HepG2 (cell line): ENCODE data around the gene CD7. TPM values are rescaled to one million over a fixed set of nuclear protein-coding genes. Genes with fewer than 3 reads are reported as not detected.
A peak's percentile ranks its signal among the peaks of the same experiment; 100 is the strongest.

Source experiments
- ATAC-seq: fragments of 200-7000 bp; cut with Tn5 transposase; 3 replicates; pipeline ENCODE4 v1.9.1; 2020; ENCODE audit warnings: mild to moderate bottlenecking, moderate library complexity
- BruUV-seq: library from RNA; stranded (reverse); fragments of 400-500 nt; replicated peaks from 2 replicates; lab custom pipeline; 2021; lab: Mats Ljungman, UMichigan
- CTCF ChIA-PET: fragments of 300-600 bp; formaldehyde crosslinking; extraction: SDS; loops from one replicate; lab custom pipeline; 2021; ENCODE audit warnings: low total read pairs, inconsistent platforms, low intra/inter-chr PET ratio; lab: Yijun Ruan, JAX
- POLR2A ChIA-PET: fragments of 350-600 bp; sonication (Branson Sonifier 250); formaldehyde crosslinking; loops from one replicate; lab custom pipeline; 2020; ENCODE audit warnings: antibody characterized with exemption, inconsistent platforms; lab: Yijun Ruan, JAX
- DNase-seq: peaks from one replicate; pipeline ENCODE4 v3.0.0-alpha.2; 2015; ENCODE audit warnings: low spot score
- FAIRE-seq: peaks from 3 replicates; lab custom pipeline; 2011; peaks lifted over from hg19 to GRCh38; lab: Jason Lieb, UNC
- H2AFZ ChIP-seq: one replicate; pipeline ENCODE4 v1.6.1; 2011; ENCODE audit warnings: low read length, inconsistent platforms
- H3K27ac ChIP-seq: fragments of 300-600 bp; 3 replicates; pipeline ENCODE4 v1.8.0; 2011; ENCODE audit warnings: mixed run types, mild to moderate bottlenecking, mixed read lengths, low read length, inconsistent platforms; ENCODE audit not compliant: insufficient read depth; ENCODE audit errors: extremely low read length
- H3K27me3 ChIP-seq, 2 experiments: fragments of 200-600 bp in 1 of 2; 2 replicates in 1 of 2; 3 replicates in 1 of 2; pipeline versions ENCODE4 v1.6.0 to v1.8.0; 2011; ENCODE audit warnings: low read length in 2 of 2, mild to moderate bottlenecking in 2 of 2, moderate library complexity in 2 of 2, inconsistent platforms in 1 of 2; ENCODE audit not compliant: insufficient read depth in 2 of 2, control insufficient read depth in 1 of 2
- H3K36me3 ChIP-seq, 2 experiments: fragments of 200-600 bp in 1 of 2; replicated peaks in 1 of 2; 2 replicates in 1 of 2; 3 replicates in 1 of 2; pipeline versions ENCODE4 v1.5.1 to v1.8.0; 2011; ENCODE audit warnings: low read length in 2 of 2, inconsistent platforms in 1 of 2; ENCODE audit not compliant: insufficient read depth in 2 of 2, control insufficient read depth in 1 of 2
- H3K4me1 ChIP-seq: 2 replicates; pipeline ENCODE4 v1.5.1; 2012; ENCODE audit warnings: low read length, inconsistent platforms; ENCODE audit not compliant: insufficient read depth
- H3K4me2 ChIP-seq: 2 replicates; pipeline ENCODE4 v1.6.0; 2011; ENCODE audit warnings: low read depth, low read length, inconsistent platforms
- H3K4me3 ChIP-seq, 3 experiments: fragments of 200-600 bp in 1 of 3; sonication (generic), shearing (Covaris generic) in 1 of 3; replicated peaks in 1 of 3; 2 replicates each; pipeline ENCODE4 v1.5.1; 2011 to 2016; ENCODE audit warnings: low read length in 3 of 3, inconsistent platforms in 2 of 3, low read depth in 2 of 3, mild to moderate bottlenecking in 2 of 3, control low read depth in 1 of 3, mixed read lengths in 1 of 3; ENCODE audit not compliant: insufficient read depth in 1 of 3
- H3K79me2 ChIP-seq: one replicate; pipeline ENCODE4 v1.6.1; 2011; ENCODE audit warnings: low read length, inconsistent platforms; ENCODE audit not compliant: insufficient read depth
- H3K9ac ChIP-seq: 2 replicates; pipeline ENCODE4 v1.6.0; 2011; ENCODE audit warnings: mild to moderate bottlenecking, low read depth, low read length, inconsistent platforms; ENCODE audit not compliant: insufficient read depth
- H3K9me3 ChIP-seq: 2 replicates; pipeline ENCODE4 v1.5.1; 2012; ENCODE audit warnings: mild to moderate bottlenecking, low read length
- H4K20me1 ChIP-seq: 2 replicates; pipeline ENCODE4 v1.6.0; 2011; ENCODE audit warnings: inconsistent platforms, mild to moderate bottlenecking, low read length, moderate library complexity; ENCODE audit not compliant: insufficient read depth
- HIVEP1 ChIP-seq: sonication (generic); formaldehyde crosslinking; IDR thresholded peaks from 2 replicates; pipeline ENCODE4 v1.4.0; 2020; ENCODE audit warnings: mild to moderate bottlenecking, missing genetic modification reagents
- KDM5B ChIP-seq: sonication (generic); formaldehyde crosslinking; IDR thresholded peaks from 2 replicates; pipeline ENCODE4 v1.4.0; 2020; ENCODE audit warnings: missing genetic modification reagents, mild to moderate bottlenecking, borderline replicate concordance
- KLF6 ChIP-seq: IDR thresholded peaks from 2 replicates; pipeline ENCODE4 v1.8.0; 2016; ENCODE audit warnings: missing biosample characterization, missing genetic modification reagents
- NFE2 ChIP-seq: sonication (generic); formaldehyde crosslinking; IDR thresholded peaks from 2 replicates; pipeline ENCODE4 v1.4.0; 2020; ENCODE audit warnings: missing genetic modification reagents
- PHF8 ChIP-seq: sonication (generic); formaldehyde crosslinking; IDR thresholded peaks from 2 replicates; pipeline ENCODE4 v1.5.0; 2020; ENCODE audit warnings: missing genetic modification reagents
- WIZ ChIP-seq: sonication (generic); formaldehyde crosslinking; IDR thresholded peaks from 2 replicates; pipeline ENCODE4 v1.5.1; 2020; ENCODE audit warnings: mild to moderate bottlenecking, missing genetic modification reagents
- ZMYM3 ChIP-seq: sonication (generic); formaldehyde crosslinking; IDR thresholded peaks from 2 replicates; pipeline ENCODE4 v1.5.1; 2020; ENCODE audit warnings: mild to moderate bottlenecking, missing genetic modification reagents
- ZNF274 ChIP-seq: sonication (generic); formaldehyde crosslinking; IDR thresholded peaks from 2 replicates; pipeline ENCODE4 v1.5.1; 2020; ENCODE audit warnings: mild to moderate bottlenecking, missing genetic modification reagents
- ZNF3 ChIP-seq: IDR thresholded peaks from 2 replicates; pipeline ENCODE4 v1.7.0; 2017; ENCODE audit warnings: inconsistent platforms
- ZNF547 ChIP-seq: sonication (generic); formaldehyde crosslinking; IDR thresholded peaks from 2 replicates; pipeline ENCODE4 v1.5.1; 2020; ENCODE audit warnings: mild to moderate bottlenecking, missing genetic modification reagents
- ZNF644 ChIP-seq: IDR thresholded peaks from 2 replicates; pipeline ENCODE4 v1.6.1; 2016; ENCODE audit warnings: low read depth
- ZNF768 ChIP-seq: sonication (generic); formaldehyde crosslinking; IDR thresholded peaks from 2 replicates; pipeline ENCODE4 v1.4.0; 2020; ENCODE audit warnings: missing genetic modification reagents
- ZNF883 ChIP-seq: sonication (generic); formaldehyde crosslinking; IDR thresholded peaks from 2 replicates; pipeline ENCODE4 v1.5.1; 2020; ENCODE audit warnings: mild to moderate bottlenecking, missing genetic modification reagents; ENCODE audit errors: not compliant biosample characterization
- WGBS: methylation state at CpG from one replicate; pipeline ENCODE4 v1.1.6; 2017; ENCODE audit warnings: low lambda C conversion rate; 5-methylcytosine and 5-hydroxymethylcytosine counted together
- in situ Hi-C: cut with HindIII; loops from 2 replicates; pipeline ENCODE4 v1.10.0; 2017; ENCODE audit warnings: low pct_unique_long_range_greater_than_20kb; ENCODE audit not compliant: extremely low pct_ligation_motif_present
- intact Hi-C: fragments of 100-400 bp; cut with micrococcal nuclease; formaldehyde crosslinking; loops from one replicate; pipeline ENCODE4 v1.10.0; 2022; ENCODE audit not compliant: unreplicated experiment
- polyA plus RNA-seq, 8 experiments: library from polyadenylated mRNA; depleted of rRNA in 3 of 8; stranded (reverse) in 7 of 8; unstranded in 1 of 8; fragments of >200 nt; fragmentation: Illumina TruSeq in 4 of 8; extraction: Trizol in 4 of 8; gene quantifications; 2 replicates each; pipeline versions ENCODE4 v1.2.1 to v1.2.3, GENCODE V29; 2011 to 2016; ENCODE audit warnings: low read depth in 4 of 8, missing spikeins in 1 of 8, mixed read lengths in 1 of 8; ENCODE audit not compliant: insufficient read depth in 1 of 8
- total RNA-seq, 5 experiments: library from RNA; depleted of rRNA; stranded (reverse); fragments of >200 nt; fragmentation: Illumina TruSeq; extraction: Trizol; gene quantifications; 2 replicates each; pipeline ENCODE4 v1.2.3, GENCODE V29; 2016; ENCODE audit warnings: low read depth in 1 of 5
- TF ChIP-seq, protein P1 (sequence below): sonication (generic); formaldehyde crosslinking; IDR thresholded peaks from 2 replicates; pipeline ENCODE4 v1.5.1; 2020; ENCODE audit warnings: mild to moderate bottlenecking, missing genetic modification reagents, moderate library complexity
- TF ChIP-seq, protein P2 (sequence below): sonication (generic); formaldehyde crosslinking; IDR thresholded peaks from 2 replicates; pipeline ENCODE4; 2020; ENCODE audit warnings: missing genetic modification reagents, mild to moderate bottlenecking, borderline replicate concordance
- TF ChIP-seq, protein P3 (sequence below): IDR thresholded peaks from 2 replicates; pipeline ENCODE4 v1.6.1; 2016; ENCODE audit warnings: mild to moderate bottlenecking

The CD7 gene
- total and polyA plus RNA-seq, 2 of the 13 experiments (the other 11 are each of a cell fraction or from before 2014, with no cell fraction given), result 67.6 to 76.4 TPM

DNA sequence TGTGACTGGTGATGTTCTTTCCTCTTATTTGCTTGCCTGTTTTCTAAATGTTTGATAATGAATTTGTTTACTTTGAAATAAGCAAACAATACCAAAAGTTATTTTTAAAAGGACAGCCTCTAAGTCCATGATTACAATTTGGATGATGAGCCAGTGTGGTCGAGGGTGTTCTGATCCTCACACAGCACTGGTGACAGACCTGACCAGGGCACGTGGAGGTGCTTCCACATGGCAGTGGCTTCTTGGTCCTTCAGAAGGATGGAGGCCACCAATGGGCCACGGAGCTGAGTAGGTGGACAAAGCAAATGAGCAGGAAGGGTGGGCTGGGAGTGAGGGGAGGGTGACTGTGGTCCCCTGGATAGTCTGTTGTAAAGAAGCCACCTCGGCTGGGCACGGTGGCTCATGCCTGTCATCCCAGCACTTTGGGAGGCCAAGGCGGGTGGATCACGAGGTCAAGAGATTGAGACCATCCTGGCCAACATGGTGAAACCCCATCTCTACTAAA is 37.4 kb upstream of the CD7 start:
- FAIRE-seq, result no peak
- no peaks in the 10 kb centered on the region for H3K27me3 ChIP-seq
- H2AFZ ChIP-seq, result no peak overlapping the region
- no peaks in the 10 kb centered on the region for H3K9me3 ChIP-seq
- no peak for DNase-seq
- ChIA-PET POLR2A (interaction anchor here (0.8 to 5.0 kb wide), 6 partner anchors 9 to 119 kb away, joined by 3 to 36 read pairs (median 10); no protein-coding TSS in a partner anchor), CTCF (interaction anchor here (5.1 kb wide), 1 partner anchor 60 kb away, joined by 41 read pairs; no protein-coding TSS in a partner anchor)
- H3K4me2 ChIP-seq, result peak overlapping the region; percentile 68
- H3K79me2 ChIP-seq, result no peaks in the 10 kb centered on the region
- H3K27ac ChIP-seq, result no peak overlapping the region
- H4K20me1 ChIP-seq, result no peaks in the 10 kb centered on the region
- intact Hi-C loops, result loop anchor here (5.0 kb wide), 2 partner anchors 32 to 197 kb away; no protein-coding TSS in a partner anchor
- BruUV-seq, result no TSS peak
- peak overlapping the region; percentile 2; the same call in 1 of the 2 replicates for H3K9ac ChIP-seq
- WGBS, result 52% methylated on average over 7 of the region's 7 CpGs
- no peak overlapping the region; a peak in 1 of 6 replicates for H3K4me3 ChIP-seq
- no peaks in the 10 kb centered on the region for H3K36me3 ChIP-seq
- peaks cover 96% of the 10 kb centered on the region for H3K4me1 ChIP-seq
- ATAC-seq, result no peak
- in situ Hi-C loops, result loop anchor here (5.0 to 10.0 kb wide), 3 partner anchors 32 to 200 kb away; no protein-coding TSS in a partner anchor
- TF ChIP-seq KDM5B (0 out of 2 replicates have a peak, but pooled peaks have one; percentile 29), ZNF3 (CRISPR knock-in tag) (no peak), ZNF644 (0 out of 2 replicates have a peak, but pooled peaks have one; percentile 13), ZNF768 (CRISPR knock-in tag) (peak; percentile 71; the same call in 1 of the 2 replicates), KLF6 (no peak), WIZ (CRISPR knock-in tag) (0 out of 2 replicates have a peak, but pooled peaks have one; percentile 24), ZMYM3 (CRISPR knock-in tag) (peak; percentile 27; the same call in 1 of the 2 replicates), NFE2 (no peak), PHF8 (no peak), HIVEP1 (CRISPR knock-in tag) (no peak), ZNF274 (CRISPR knock-in tag) (0 out of 2 replicates have a peak, but pooled peaks have one; percentile 27), ZNF883 (peak; percentile 24), ZNF547 (peak; percentile 21; the same call in 1 of the 2 replicates)
- TF ChIP-seq, protein P1, sequence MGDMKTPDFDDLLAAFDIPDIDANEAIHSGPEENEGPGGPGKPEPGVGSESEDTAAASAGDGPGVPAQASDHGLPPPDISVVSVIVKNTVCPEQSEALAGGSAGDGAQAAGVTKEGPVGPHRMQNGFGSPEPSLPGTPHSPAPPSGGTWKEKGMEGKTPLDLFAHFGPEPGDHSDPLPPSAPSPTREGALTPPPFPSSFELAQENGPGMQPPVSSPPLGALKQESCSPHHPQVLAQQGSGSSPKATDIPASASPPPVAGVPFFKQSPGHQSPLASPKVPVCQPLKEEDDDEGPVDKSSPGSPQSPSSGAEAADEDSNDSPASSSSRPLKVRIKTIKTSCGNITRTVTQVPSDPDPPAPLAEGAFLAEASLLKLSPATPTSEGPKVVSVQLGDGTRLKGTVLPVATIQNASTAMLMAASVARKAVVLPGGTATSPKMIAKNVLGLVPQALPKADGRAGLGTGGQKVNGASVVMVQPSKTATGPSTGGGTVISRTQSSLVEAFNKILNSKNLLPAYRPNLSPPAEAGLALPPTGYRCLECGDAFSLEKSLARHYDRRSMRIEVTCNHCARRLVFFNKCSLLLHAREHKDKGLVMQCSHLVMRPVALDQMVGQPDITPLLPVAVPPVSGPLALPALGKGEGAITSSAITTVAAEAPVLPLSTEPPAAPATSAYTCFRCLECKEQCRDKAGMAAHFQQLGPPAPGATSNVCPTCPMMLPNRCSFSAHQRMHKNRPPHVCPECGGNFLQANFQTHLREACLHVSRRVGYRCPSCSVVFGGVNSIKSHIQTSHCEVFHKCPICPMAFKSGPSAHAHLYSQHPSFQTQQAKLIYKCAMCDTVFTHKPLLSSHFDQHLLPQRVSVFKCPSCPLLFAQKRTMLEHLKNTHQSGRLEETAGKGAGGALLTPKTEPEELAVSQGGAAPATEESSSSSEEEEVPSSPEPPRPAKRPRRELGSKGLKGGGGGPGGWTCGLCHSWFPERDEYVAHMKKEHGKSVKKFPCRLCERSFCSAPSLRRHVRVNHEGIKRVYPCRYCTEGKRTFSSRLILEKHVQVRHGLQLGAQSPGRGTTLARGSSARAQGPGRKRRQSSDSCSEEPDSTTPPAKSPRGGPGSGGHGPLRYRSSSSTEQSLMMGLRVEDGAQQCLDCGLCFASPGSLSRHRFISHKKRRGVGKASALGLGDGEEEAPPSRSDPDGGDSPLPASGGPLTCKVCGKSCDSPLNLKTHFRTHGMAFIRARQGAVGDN (CRISPR knock-in tag), result peak; percentile 57
- TF ChIP-seq, protein P2, sequence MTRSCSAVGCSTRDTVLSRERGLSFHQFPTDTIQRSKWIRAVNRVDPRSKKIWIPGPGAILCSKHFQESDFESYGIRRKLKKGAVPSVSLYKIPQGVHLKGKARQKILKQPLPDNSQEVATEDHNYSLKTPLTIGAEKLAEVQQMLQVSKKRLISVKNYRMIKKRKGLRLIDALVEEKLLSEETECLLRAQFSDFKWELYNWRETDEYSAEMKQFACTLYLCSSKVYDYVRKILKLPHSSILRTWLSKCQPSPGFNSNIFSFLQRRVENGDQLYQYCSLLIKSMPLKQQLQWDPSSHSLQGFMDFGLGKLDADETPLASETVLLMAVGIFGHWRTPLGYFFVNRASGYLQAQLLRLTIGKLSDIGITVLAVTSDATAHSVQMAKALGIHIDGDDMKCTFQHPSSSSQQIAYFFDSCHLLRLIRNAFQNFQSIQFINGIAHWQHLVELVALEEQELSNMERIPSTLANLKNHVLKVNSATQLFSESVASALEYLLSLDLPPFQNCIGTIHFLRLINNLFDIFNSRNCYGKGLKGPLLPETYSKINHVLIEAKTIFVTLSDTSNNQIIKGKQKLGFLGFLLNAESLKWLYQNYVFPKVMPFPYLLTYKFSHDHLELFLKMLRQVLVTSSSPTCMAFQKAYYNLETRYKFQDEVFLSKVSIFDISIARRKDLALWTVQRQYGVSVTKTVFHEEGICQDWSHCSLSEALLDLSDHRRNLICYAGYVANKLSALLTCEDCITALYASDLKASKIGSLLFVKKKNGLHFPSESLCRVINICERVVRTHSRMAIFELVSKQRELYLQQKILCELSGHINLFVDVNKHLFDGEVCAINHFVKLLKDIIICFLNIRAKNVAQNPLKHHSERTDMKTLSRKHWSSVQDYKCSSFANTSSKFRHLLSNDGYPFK, result 0 out of 2 replicates have a peak, but pooled peaks have one; percentile 35
- TF ChIP-seq, protein P3, sequence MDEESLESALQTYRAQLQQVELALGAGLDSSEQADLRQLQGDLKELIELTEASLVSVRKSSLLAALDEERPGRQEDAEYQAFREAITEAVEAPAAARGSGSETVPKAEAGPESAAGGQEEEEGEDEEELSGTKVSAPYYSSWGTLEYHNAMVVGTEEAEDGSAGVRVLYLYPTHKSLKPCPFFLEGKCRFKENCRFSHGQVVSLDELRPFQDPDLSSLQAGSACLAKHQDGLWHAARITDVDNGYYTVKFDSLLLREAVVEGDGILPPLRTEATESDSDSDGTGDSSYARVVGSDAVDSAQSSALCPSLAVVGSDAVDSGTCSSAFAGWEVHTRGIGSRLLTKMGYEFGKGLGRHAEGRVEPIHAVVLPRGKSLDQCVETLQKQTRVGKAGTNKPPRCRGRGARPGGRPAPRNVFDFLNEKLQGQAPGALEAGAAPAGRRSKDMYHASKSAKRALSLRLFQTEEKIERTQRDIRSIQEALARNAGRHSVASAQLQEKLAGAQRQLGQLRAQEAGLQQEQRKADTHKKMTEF (CRISPR knock-in tag), result 0 out of 2 replicates have a peak, but pooled peaks have one; percentile 1
